NCI-H345 treated with DMSO at 0.1 percent for 48 hours (cell line): ENCODE results near the gene ARHGEF4.
"Not testable (repeated sequence)": the region's sequence is repeated elsewhere in the genome, so short reads cannot be mapped to it uniquely, and the experiment has no call there.

ENCODE experiments used
- DNase-seq: peaks from one replicate; lab custom pipeline; 2025; ENCODE audit not compliant: unreplicated experiment; lab: John Stamatoyannopoulos, UW

ARHGEF4 gene

GRCh38 chr2:131046918-131047652, 210.4 kb downstream of the ARHGEF4 start:
- DNase-seq: no peak

GRCh38 chr2:131047920-131048560, 211.3 kb downstream of the ARHGEF4 start:
- DNase-seq: no peak

- no peak for DNase-seq
Observed at GRCh38 chr2:131048641-131049040, 211.9 kb downstream of the ARHGEF4 start.

- no peak for DNase-seq
Observed at GRCh38 chr2:131049150-131049718, 212.5 kb downstream of the ARHGEF4 start.

- DNase-seq: no peak
Observed at GRCh38 chr2:131050896-131051295, 214.2 kb downstream of the ARHGEF4 start.

GRCh38 chr2:131052741-131053263, 216.1 kb downstream of the ARHGEF4 start:
- no peak for DNase-seq

- no peak for DNase-seq
Observed at GRCh38 chr2:131054488-131054887, 217.8 kb downstream of the ARHGEF4 start.

GRCh38 chr2:131055169-131056065, 218.7 kb downstream of the ARHGEF4 start:
- no peak for DNase-seq

- peak; percentile 84 for DNase-seq
Observed at GRCh38 chr2:131056204-131056931, 219.7 kb downstream of the ARHGEF4 start.

- no peak for DNase-seq
Observed at GRCh38 chr2:131056932-131057287, 220.2 kb downstream of the ARHGEF4 start.

GRCh38 chr2:131058214-131058843, 221.6 kb downstream of the ARHGEF4 start:
- no peak for DNase-seq

- DNase-seq: no peak
Observed at GRCh38 chr2:131058920-131059319, 222.2 kb downstream of the ARHGEF4 start.

GRCh38 chr2:131063501-131064283, 227.0 kb downstream of the ARHGEF4 start:
- no peak for DNase-seq

- DNase-seq: no peak
Observed at GRCh38 chr2:131064589-131065512, 228.1 kb downstream of the ARHGEF4 start.

- DNase-seq: no peak
Observed at GRCh38 chr2:131067465-131068125, 230.9 kb downstream of the ARHGEF4 start.

- DNase-seq: not testable (repeated sequence)
Observed at GRCh38 chr2:131068172-131068571, 231.5 kb downstream of the ARHGEF4 start.

- not testable (repeated sequence) for DNase-seq
Observed at GRCh38 chr2:131075578-131075977, 238.9 kb downstream of the ARHGEF4 start.

GRCh38 chr2:131076707-131077106, 240.0 kb downstream of the ARHGEF4 start:
- no peak for DNase-seq
